Kidney tubule cell (primary cell): ENCODE measurements around the gene AOC1.
A peak's percentile ranks its signal among the peaks of the same experiment; 100 is the strongest.

Experiments
- DNase-seq: peaks from one replicate; pipeline ENCODE4 v3.0.0-alpha.2; 2018; ENCODE audit warnings: low spot score

AOC1 gene

DNA sequence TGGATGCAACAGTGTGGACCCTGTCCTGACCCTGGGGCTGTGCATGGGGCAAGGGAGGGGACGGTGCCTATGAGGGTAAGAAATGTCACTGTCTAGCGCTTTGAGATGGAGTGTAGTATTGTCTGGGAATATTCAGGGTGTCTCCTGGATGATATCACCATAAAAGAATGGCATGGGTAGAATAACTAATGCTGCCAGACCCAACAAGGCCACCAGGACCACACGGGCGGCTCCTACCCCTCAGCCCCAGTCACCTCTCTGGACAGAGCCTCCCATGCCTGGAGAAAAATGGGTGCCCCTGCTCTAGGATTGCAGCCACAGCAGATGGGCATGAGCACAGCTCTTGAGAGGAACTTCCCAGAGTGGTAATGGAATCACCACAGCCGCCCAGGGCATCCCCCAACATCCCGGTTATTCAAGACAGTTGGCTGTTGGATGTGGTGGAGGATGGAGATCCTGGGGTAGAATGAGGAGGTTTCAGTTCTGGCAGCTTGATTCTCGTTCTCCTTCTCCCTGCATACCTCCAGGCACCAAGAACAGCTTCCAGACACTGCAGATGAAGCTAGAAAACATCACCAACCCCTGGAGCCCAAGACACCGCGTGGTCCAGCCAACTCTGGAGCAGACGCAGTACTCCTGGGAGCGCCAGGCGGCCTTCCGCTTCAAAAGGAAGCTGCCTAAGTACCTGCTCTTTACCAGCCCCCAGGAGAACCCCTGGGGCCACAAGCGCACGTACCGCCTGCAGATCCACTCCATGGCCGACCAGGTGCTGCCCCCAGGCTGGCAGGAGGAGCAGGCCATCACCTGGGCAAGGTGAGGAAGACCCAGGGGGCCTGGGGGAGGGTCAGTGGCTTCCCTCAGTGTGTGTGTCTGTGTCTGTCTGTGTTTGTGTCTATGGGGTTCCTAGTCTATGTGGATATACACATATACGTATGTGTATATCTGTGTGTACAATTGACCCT, 6.2 kb downstream of the AOC1 start:
- DNase-seq, result no peak

DNA sequence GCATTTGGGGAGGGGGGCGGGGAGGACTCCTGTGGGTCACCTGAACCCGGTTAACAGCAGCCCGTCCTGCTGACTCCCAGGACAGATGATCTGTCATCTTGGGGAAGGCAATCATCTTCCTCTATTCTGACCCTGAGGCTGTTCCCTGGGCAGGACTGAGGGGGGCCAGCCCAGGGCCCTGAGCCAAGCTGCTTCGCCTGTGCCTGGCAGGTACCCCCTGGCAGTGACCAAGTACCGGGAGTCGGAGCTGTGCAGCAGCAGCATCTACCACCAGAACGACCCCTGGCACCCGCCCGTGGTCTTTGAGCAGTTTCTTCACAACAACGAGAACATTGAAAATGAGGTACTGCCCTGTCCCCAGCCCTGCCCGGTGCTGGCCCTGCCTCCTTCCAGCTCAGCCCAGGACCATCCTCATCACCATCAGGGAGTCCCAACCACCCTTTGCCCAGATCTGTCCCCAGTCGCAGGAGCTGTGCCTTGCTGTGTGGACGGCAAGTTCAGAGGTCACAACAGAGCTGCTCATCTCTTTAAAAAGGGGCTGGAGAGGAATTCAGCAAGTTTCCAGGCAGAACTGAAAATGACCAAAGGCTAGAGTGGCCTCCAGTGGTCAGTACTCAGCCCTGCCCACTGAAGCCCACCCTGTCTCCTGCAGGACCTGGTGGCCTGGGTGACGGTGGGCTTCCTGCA, 8.1 kb downstream of the AOC1 start:
- DNase-seq, result no peak

- DNase-seq, result no peak
Observed at GRCh38 chr7:150860978-150861295, 8.6 kb downstream of the AOC1 start.

- DNase-seq, result no peak
Observed at GRCh38 chr7:150862356-150862755, 10.0 kb downstream of the AOC1 start.

GRCh38 chr7:150863946-150864345, 11.6 kb downstream of the AOC1 start:
- no peak for DNase-seq

GRCh38 chr7:150866932-150867564, 14.7 kb downstream of the AOC1 start:
- DNase-seq, result no peak

- no peak for DNase-seq
Observed at GRCh38 chr7:150867605-150868004, 15.3 kb downstream of the AOC1 start.

DNA sequence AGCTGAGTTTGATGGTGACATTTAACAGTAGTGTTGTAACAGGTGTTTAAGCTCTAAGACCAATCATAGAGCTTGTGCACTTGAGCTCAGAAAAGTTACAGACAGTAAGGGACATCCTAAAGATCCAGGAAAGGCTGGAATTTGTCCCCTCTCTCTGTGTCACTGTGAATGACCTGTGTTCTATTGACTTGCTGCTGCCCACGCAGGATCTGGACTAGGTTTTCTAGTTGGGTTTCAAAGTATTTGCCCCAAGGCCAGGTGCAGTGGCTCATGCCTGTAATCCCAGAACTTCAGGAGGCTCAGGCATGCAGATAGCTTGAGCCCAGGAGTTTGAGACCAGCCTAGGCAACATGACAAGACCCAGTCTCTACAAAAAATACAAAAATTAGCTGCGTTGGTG, 17.1 kb downstream of the AOC1 start:
- no peak for DNase-seq

DNA sequence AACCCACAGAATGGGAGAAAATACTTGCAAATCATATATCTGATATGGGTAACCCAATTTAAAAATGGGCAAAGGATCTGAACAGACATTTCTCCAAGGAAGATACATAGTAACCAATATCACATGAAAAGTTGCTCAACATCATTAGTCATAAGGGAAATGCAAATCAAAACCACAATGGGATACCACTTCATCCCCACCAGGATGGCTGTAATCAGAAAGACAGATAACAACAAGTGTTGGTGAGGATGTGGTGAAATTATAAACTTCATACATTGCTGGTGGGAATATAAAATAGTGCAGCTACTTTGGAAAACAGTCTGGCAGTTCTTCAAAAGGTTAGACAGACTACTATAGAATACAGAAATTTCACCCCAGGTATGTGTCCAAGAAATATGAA, 19.3 kb downstream of the AOC1 start:
- DNase-seq, result peak; percentile 10

GRCh38 chr7:150874401-150875198, 22.3 kb downstream of the AOC1 start:
- DNase-seq, result no peak

DNA sequence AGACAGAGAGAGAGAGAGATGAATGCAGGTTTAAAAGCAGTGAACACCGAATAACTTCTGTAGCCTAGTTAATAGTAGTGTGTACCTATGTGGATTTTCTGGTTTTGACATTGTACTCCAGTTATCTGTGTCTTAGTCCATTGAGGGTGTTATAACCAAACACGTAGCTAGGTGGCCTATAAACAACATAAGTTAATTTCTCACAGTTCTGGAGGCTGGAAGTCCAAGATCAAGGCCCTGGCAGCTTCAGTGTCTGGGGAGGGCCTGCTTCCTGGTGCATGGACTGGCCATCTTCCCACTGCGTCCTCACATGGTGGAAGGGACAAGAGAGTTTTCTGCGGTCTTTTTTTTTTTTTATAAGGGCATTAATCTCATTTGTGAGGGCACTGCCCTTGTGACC, 23.5 kb downstream of the AOC1 start:
- no peak for DNase-seq

DNA sequence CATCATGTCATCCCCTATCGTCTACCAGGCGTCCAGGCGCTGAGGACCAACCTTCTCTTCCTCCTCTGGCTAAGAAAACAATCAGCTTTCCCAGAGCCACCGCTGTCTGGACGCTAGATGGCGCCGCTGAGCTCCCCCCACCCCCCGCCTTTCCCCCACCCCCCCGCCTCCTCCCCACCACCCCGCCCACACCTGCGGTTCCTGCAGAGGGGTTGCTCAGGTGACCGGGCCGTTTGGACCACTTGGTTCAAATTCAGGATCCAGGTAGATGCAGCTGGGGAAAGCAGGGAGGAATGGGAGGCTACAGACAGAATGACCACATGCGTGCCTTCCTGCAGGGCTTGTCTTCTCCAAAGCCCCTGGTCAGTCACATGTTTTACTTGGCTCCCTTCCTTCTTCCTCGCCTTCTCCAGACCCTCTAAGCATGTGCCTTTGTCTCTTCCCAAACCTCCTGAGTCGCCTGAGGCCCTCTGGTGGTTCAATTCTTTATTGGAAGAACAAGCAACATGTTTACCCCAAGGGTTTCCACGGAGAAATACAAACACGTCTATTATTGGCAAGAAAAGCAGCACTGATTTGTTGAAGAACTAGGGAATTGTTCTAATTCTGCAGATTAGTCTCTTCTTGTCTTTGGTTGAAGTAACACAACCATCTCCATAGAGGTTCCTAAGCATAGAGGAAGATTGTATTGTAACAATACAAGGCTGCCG, 24.7 kb downstream of the AOC1 start:
- DNase-seq, result peak; percentile 85

- DNase-seq, result no peak
Observed at GRCh38 chr7:150877536-150877935, 25.2 kb downstream of the AOC1 start.

DNA sequence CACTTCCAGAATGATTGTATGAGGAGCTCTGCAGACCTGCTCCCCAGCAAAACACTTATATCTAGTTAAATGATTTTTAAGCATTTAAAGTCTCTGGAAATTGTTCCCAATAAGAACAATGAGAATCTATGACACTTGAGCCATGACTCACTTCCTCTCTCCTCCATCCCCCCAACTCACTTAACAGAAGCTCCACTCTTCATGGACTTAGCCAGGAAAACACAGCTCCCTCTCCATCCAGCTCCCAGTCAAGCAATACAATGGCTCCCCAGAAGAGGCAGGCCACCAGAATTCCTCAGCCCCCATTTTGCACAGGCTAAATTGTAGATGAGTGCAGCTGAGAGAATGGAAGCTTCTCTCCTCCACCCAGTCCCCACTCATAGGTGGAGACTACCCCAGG, 27.0 kb downstream of the AOC1 start:
- peak; percentile 55 for DNase-seq

- DNase-seq, result no peak
Observed at GRCh38 chr7:150881189-150881588, 28.9 kb downstream of the AOC1 start.

DNA sequence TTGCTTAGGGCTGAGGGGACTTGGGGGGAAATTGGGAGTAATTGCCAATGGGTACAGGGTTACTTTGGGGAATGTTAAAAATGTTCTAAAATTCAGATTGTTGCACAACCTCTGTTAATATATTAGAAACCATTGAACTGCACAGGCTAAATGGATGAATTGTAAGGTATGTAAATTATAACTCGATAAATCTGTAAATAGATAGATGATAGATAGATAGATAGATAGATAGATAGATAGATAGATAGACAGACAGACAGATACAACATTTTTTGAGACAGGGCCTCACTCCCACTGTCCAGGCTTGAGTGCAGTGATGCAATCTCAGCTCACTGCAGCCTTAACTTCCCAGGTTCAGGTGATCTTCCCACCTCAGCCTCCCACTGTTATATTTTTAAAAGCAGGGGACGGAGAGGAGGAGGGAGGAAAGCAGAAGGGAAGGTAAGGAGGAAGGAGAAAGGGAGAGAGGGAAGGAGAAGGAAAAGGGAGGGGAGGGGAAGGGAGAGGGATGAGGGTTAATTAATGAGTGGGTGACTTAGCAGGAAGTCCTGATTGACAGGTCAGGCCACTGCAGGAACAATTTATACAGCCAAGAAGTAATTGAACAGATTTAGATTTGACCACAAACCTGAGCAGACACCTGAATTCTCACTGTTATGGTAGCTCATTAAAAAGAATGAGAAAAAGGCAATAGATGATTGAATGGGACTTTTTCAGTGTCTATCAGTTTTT, 38.7 kb downstream of the AOC1 start:
- DNase-seq, result no peak

DNA sequence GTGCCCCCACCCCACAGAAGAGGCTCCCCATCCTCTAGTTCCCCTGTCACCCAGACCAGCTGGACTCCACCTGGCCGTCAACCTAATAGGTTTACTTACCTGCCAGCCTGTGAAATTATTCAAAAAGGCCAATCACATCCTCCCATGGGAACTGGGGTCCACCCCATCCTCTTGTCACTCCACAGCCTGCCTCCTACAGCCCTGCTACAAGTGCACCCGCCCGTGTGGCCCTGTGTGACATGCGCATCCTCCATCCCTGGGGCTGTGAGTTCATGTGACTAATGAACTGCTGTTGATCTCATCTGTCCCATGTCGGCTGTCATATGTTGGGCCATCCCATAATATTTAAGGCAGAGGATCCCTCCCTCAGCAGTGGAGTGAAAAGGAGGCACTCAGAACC, 39.4 kb downstream of the AOC1 start:
- no peak for DNase-seq

DNA sequence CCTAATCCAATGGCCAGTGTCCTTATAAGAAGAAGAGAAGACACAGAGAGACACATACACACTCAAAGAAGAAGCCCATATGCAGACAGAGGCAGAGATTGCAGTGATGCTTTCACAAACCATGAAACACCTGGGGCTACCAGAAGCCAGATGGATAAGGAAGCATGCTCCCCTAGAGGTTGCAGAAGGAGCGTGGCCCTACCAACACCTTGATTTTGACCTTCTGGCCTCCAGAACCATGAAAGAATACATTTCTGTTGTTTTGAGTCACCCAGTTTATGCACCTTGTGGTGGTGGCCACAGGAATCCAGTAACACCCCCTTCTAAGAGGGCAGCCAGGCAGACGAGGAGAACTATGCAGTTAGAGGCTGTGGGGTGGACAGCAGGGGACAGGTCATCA, 43.5 kb downstream of the AOC1 start:
- peak; percentile 47 for DNase-seq

DNA sequence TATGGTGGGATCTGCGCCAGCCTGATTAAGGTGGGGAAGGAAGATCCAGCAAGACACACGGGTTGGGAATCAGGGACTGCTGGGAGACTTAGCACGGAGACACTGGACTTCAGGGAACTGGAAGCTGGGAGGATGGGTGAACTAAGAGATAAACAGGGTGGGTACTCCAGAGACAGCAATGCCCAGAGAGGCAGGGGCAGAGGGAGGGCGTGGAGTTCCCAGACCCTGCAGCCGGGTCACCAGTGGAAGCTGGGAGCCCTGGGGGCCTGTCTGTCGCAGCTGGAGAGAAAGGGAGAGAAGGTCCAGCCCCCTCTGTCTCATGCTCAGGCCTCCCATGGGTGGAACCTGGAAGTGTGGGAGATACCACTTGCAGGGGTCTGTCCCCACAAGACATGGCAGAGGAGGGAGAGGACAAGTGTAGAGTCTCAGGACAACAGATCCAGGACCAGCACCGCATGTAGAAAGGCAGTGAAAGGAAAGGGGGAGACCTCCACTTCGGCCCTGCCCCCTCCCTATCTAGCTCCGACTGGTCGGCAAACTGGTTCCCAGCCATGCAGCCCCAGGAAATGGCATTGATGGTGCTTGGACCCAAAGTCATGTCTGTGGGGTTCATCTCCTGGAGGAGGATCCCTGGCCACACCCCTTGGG, 44.4 kb downstream of the AOC1 start:
- DNase-seq, result no peak
